Liver (tissue), 9 donors: ENCODE results near the gene PCNX4. TPM values are rescaled to one million over a fixed set of nuclear protein-coding genes. Genes with fewer than 3 reads are reported as not detected.

Experiments used
- DNase-seq: peaks from one replicate; pipeline ENCODE4 v3.0.0-alpha.2; 2017; ENCODE audit warnings: low spot score
- H3K27ac ChIP-seq, 2 donors: one replicate each; pipeline ENCODE4 v1.7.0; 2013; ENCODE audit warnings: inconsistent platforms in 2 of 2, low read length in 2 of 2, control low read depth in 1 of 2, low read depth in 1 of 2, mild to moderate bottlenecking in 1 of 2
- H3K27me3 ChIP-seq, 4 donors: one replicate each; pipeline versions ENCODE4 v1.6.1 to v1.7.0; 2013; ENCODE audit warnings: low read length in 3 of 4, inconsistent platforms in 1 of 4, mild to moderate bottlenecking in 1 of 4, moderate library complexity in 1 of 4; ENCODE audit not compliant: control insufficient read depth in 4 of 4, insufficient read depth in 4 of 4
- H3K36me3 ChIP-seq, 4 donors: one replicate each; pipeline versions ENCODE4 v1.6.1 to v1.7.0; 2013; ENCODE audit warnings: low read length in 3 of 4, mild to moderate bottlenecking in 3 of 4, low read depth in 1 of 4, moderate library complexity in 1 of 4; ENCODE audit not compliant: control insufficient read depth in 4 of 4, insufficient read depth in 3 of 4
- H3K4me1 ChIP-seq, 4 donors: one replicate each; pipeline versions ENCODE4 v1.6.1 to v1.7.0; 2013; ENCODE audit warnings: low read length in 3 of 4, mild to moderate bottlenecking in 3 of 4, moderate library complexity in 1 of 4; ENCODE audit not compliant: control insufficient read depth in 4 of 4, insufficient read depth in 4 of 4
- H3K4me3 ChIP-seq, 3 donors: one replicate each; pipeline versions ENCODE4 v1.6.1 to v1.7.0; 2013; ENCODE audit warnings: low read length in 3 of 3, control low read depth in 1 of 3, low read depth in 1 of 3, mild to moderate bottlenecking in 1 of 3
- H3K9ac ChIP-seq, 2 donors: one replicate each; pipeline ENCODE4 v1.7.0; 2013; ENCODE audit warnings: low read length in 2 of 2, mild to moderate bottlenecking in 2 of 2, moderate library complexity in 2 of 2, control low read depth in 1 of 2, low read depth in 1 of 2
- H3K9me3 ChIP-seq, 4 donors: one replicate each; pipeline versions ENCODE4 v1.6.1 to v1.7.0; 2013; ENCODE audit warnings: low read length in 3 of 4; ENCODE audit not compliant: control insufficient read depth in 4 of 4
- ATF3 ChIP-seq: IDR thresholded peaks from 2 replicates; pipeline ENCODE4 v1.6.1; 2016; ENCODE audit warnings: antibody characterized with exemption
- FOXA1 ChIP-seq: IDR thresholded peaks from 2 replicates; pipeline ENCODE4 v1.6.1; 2016; ENCODE audit warnings: antibody characterized with exemption
- FOXA2 ChIP-seq: IDR thresholded peaks from 2 replicates; pipeline ENCODE4 v1.6.1; 2016; ENCODE audit warnings: antibody characterized with exemption
- GABPA ChIP-seq, 2 donors: IDR thresholded peaks in 1 of 2; conservative IDR thresholded peaks in 1 of 2; 2 replicates each; pipeline ENCODE4 v1.6.1; 2016; ENCODE audit warnings: antibody characterized with exemption in 2 of 2, mild to moderate bottlenecking in 1 of 2, moderate library complexity in 1 of 2
- HNF4A ChIP-seq, 2 donors: conservative IDR thresholded peaks; 2 replicates each; pipeline ENCODE4 v1.6.1; 2016; ENCODE audit warnings: antibody characterized with exemption in 2 of 2, mild to moderate bottlenecking in 2 of 2
- HNF4G ChIP-seq: IDR thresholded peaks from 2 replicates; pipeline ENCODE4 v1.6.1; 2016; ENCODE audit warnings: antibody characterized with exemption
- JUND ChIP-seq, 2 donors: IDR thresholded peaks; 2 replicates each; pipeline ENCODE4 v1.6.1; 2016; ENCODE audit warnings: antibody characterized with exemption in 2 of 2
- NR2F2 ChIP-seq: IDR thresholded peaks from 2 replicates; pipeline ENCODE4 v1.6.1; 2016; ENCODE audit warnings: antibody characterized with exemption
- RXRA ChIP-seq, 2 donors: IDR thresholded peaks; 2 replicates each; pipeline ENCODE4 v1.6.1; 2017 to 2018; ENCODE audit warnings: antibody characterized with exemption in 2 of 2, mild to moderate bottlenecking in 1 of 2
- SP1 ChIP-seq: IDR thresholded peaks from 2 replicates; pipeline ENCODE4 v1.6.1; 2018; ENCODE audit warnings: antibody characterized with exemption, mild to moderate bottlenecking
- TAF1 ChIP-seq: conservative IDR thresholded peaks from 2 replicates; pipeline ENCODE4 v1.6.1; 2016; ENCODE audit warnings: antibody characterized with exemption, mild to moderate bottlenecking
- YY1 ChIP-seq: IDR thresholded peaks from 2 replicates; pipeline ENCODE4 v1.6.1; 2016; ENCODE audit warnings: antibody characterized with exemption, mild to moderate bottlenecking
- WGBS: extraction: QIAGEN DNeasy Blood & Tissue Kit; methylation state at CpG from one replicate; pipeline ENCODE4 v1.1.7; 2013; 5-methylcytosine and 5-hydroxymethylcytosine counted together
- polyA plus RNA-seq, 2 donors: library from polyadenylated mRNA; stranded (reverse) in 1 of 2; unstranded in 1 of 2; fragments of 200-250 nt in 1 of 2; fragments of >200 nt in 1 of 2; fragmentation: Nextera tagmentation in 1 of 2; extraction: Ambion mirVana in 1 of 2; gene quantifications; one replicate each; pipeline versions ENCODE4 v1.2.1 to v1.2.3, GENCODE V29; 2013 to 2015
- total RNA-seq, 2 donors: library from RNA; depleted of rRNA; stranded (reverse); fragments of >200 nt; gene quantifications; one replicate each; pipeline ENCODE4 v1.2.3, GENCODE V29; 2014
- TF ChIP-seq, protein P1 (sequence below): IDR thresholded peaks from 2 replicates; pipeline ENCODE4 v1.6.1; 2016; ENCODE audit warnings: antibody characterized with exemption
- TF ChIP-seq, protein P2 (sequence below): IDR thresholded peaks from 2 replicates; pipeline ENCODE4 v1.6.1; 2016; ENCODE audit warnings: antibody characterized with exemption
- donor health status: healthy.
- donor health status: healthy.
- donor health status: healthy.
- donor health status: healthy.
- donor health status: healthy.

Gene PCNX4
- total and polyA plus RNA-seq, 4 donors, result 5.4 to 30.6 (median 14.1) TPM

GRCh38 chr14:60116181-60116580 lies 24.5 kb downstream of the PCNX4 start:
- H3K27ac ChIP-seq, result no peak overlapping the region
- peaks cover 0 to 30% (median 22%) of the 10 kb centered on the region in 4 donors for H3K36me3 ChIP-seq
- H3K9me3 ChIP-seq, result no peaks in the 10 kb centered on the region
- H3K9ac ChIP-seq, result no peak overlapping the region
- TF ChIP-seq HNF4A (conservative IDR thresholded peaks at IDR 0.05) (no peak), RXRA (IDR thresholded peaks at IDR 0.05) (no peak), FOXA1 (no peak), HNF4G (no peak), TAF1 (no peak), YY1 (no peak), ATF3 (no peak)
- TF ChIP-seq, protein P1, sequence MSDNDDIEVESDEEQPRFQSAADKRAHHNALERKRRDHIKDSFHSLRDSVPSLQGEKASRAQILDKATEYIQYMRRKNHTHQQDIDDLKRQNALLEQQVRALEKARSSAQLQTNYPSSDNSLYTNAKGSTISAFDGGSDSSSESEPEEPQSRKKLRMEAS, result no peak
- TF ChIP-seq, protein P2, sequence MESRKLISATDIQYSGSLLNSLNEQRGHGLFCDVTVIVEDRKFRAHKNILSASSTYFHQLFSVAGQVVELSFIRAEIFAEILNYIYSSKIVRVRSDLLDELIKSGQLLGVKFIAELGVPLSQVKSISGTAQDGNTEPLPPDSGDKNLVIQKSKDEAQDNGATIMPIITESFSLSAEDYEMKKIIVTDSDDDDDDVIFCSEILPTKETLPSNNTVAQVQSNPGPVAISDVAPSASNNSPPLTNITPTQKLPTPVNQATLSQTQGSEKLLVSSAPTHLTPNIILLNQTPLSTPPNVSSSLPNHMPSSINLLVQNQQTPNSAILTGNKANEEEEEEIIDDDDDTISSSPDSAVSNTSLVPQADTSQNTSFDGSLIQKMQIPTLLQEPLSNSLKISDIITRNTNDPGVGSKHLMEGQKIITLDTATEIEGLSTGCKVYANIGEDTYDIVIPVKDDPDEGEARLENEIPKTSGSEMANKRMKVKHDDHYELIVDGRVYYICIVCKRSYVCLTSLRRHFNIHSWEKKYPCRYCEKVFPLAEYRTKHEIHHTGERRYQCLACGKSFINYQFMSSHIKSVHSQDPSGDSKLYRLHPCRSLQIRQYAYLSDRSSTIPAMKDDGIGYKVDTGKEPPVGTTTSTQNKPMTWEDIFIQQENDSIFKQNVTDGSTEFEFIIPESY, result no peak
- DNase-seq, result no peak
- 83% methylated on average over 4 of the region's 4 CpGs for WGBS
- H3K4me3 ChIP-seq, result no peak overlapping the region
- no peaks in the 10 kb centered on the region for H3K4me1 ChIP-seq
- H3K27me3 ChIP-seq, result no peaks in the 10 kb centered on the region

DNA sequence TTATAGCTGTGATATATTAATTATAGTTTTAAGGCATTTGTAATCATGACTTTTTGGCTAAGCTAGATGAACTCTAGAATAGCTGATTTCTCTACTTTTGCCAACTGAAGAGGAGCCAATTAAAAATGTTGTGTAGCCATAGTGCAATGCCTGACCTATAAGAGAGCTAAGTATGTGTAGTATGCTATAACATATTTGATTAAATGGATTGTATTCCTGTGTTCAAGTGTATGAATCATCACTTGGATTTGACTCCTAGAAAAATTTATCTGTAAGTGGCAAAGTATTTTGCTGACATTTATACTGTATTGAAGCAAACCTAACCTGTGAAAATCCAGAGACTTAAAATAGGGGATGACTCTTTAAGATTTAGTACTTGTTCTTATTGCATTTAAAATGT lies 34.2 kb downstream of the PCNX4 start:
- TF ChIP-seq NR2F2, result no peak
- no peak for TF ChIP-seq FOXA1
- no peak overlapping the region for H3K4me3 ChIP-seq
- no peak for DNase-seq
- no peak overlapping the region for H3K9ac ChIP-seq
- H3K4me1 ChIP-seq, result no peaks in the 10 kb centered on the region
- H3K27ac ChIP-seq, result no peak overlapping the region
- peaks cover 0 to 48% (median 31%) of the 10 kb centered on the region in 4 donors for H3K36me3 ChIP-seq
- no peaks in the 10 kb centered on the region for H3K27me3 ChIP-seq
- no peaks in the 10 kb centered on the region for H3K9me3 ChIP-seq

- no peak overlapping the region for H3K27ac ChIP-seq
- no peak overlapping the region for H3K9ac ChIP-seq
- WGBS, result 94% methylated on average over 2 of the region's 2 CpGs
- no peaks in the 10 kb centered on the region for H3K27me3 ChIP-seq
- H3K4me1 ChIP-seq, result no peaks in the 10 kb centered on the region
- H3K9me3 ChIP-seq, result no peaks in the 10 kb centered on the region
- no peak for DNase-seq
- H3K4me3 ChIP-seq, result no peak overlapping the region
- H3K36me3 ChIP-seq, result peaks cover 0 to 3% (median 1%) of the 10 kb centered on the region in 4 donors
- TF ChIP-seq FOXA2 (no peak), SP1 (no peak), YY1 (no peak), HNF4A (conservative IDR thresholded peaks at IDR 0.05) (no peak), NR2F2 (no peak), GABPA (IDR thresholded peaks at IDR 0.05 in 1 of 2, conservative IDR thresholded peaks at IDR 0.05 in 1 of 2) (no peak)
Observed at GRCh38 chr14:60133487-60133886, 41.8 kb downstream of the PCNX4 start.

DNA sequence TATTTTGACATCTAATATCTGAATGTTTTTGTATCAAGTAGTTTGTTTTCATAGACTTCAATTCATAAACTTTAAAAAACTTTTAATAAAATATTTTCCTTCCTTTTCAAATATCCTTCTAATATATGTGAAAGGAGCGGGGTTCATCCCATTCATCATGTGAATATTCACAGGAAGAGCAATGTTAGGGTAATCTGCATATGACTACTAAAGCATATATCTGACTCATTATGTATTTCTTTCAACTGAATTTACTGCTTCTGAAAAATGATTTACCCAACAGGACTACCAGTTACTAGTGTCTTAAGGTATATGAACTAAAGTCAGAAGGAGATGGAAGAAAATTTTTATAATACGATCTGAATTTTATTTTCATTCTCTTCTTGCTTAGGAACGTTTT lies 43.0 kb downstream of the PCNX4 start:
- Histone ChIP-seq H3K4me1 (no peaks in the 10 kb centered on the region), H3K9ac (no peak overlapping the region), H3K36me3 (peaks cover 0 to 3% (median 1%) of the 10 kb centered on the region in 4 donors), H3K27ac (no peak overlapping the region), H3K9me3 (no peaks in the 10 kb centered on the region), H3K4me3 (no peak overlapping the region), H3K27me3 (no peaks in the 10 kb centered on the region)
- DNase-seq, result no peak
- WGBS, result 96% methylated on average over 3 of the region's 3 CpGs
- TF ChIP-seq, protein P2, result no peak
- TF ChIP-seq JUND (IDR thresholded peaks at IDR 0.05) (no peak), HNF4G (no peak)
